GM12874 (cell line): ENCODE data around the gene PMEPA1.

Experiments
- CTCF ChIP-seq: IDR thresholded peaks from 2 replicates; pipeline ENCODE4 v1.5.1; 2011; ENCODE audit warnings: low read depth, mild to moderate bottlenecking, control low read depth, low read length, moderate library complexity; ENCODE audit not compliant: insufficient read depth

Gene PMEPA1

GRCh38 chr20:57686931-57687652, 22.7 kb downstream of the PMEPA1 start:
- no peak for TF ChIP-seq CTCF

DNA sequence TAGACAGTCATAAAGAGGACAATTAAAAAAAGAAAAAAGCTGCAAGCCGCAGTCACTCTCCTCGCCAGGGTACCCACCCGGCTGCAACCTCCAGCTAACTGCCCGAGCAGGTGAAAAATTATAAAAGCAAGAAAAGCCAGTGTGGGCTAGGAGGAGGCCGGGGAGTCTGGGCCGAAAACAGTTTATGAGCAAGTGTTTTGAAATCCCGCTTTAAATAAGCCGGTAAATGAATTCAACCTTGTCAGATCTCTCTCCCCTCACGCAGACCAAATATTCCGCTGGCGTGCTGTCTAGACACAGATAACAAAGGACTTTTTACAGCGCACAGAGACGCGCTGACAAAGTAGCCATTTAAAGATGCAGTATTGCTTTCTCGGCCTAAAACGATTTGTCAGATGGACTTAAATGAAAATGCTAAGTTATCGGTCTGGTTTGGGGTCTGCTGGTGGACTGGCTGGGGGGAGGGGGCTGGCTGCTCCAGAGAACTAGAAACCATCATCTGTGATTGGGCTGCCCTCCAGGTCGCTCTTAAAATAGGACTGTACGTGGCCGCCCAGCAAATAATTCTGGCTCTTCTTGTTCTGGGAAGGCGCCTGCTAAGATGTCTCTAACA, 24.6 kb downstream of the PMEPA1 start:
- no peak for TF ChIP-seq CTCF

DNA sequence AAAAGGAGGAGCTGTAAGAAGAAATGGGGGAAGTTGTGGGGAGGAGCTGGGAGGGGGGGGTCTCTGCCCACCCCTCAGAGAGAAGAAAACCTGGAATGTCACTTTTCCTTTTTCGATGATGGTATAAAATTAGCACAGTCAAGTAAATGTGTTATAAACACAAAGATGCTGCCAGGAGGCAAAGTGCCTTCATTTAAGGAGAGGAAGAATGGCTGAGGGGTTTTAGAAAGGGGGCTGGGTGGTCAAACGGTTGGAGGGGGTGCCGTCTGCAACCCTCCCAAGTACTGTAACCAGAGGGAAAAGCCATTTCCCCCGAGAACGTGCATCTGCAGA, 25.0 kb downstream of the PMEPA1 start:
- TF ChIP-seq CTCF: no peak

GRCh38 chr20:57683881-57684807, 25.7 kb downstream of the PMEPA1 start:
- no peak for TF ChIP-seq CTCF

DNA sequence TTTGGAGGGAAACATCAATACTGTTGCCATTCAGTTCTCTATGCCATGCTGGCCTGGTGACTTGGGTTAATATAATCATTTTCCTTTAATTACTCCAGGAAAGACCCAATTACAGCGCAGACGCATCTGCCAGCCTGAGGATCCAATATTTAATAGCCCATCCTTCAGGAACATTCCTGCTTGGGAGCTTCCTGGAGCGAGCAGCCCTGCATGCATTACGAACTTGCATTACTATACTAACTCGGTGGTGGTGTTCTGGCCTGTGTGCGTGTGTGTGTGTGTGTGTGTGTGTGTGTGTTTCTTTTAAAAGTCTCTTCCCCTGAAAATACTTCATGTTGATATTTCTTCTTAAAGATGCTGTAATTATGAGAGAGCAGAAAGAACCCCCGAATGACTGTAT, 26.5 kb downstream of the PMEPA1 start:
- no peak for TF ChIP-seq CTCF

GRCh38 chr20:57682184-57683101, 27.4 kb downstream of the PMEPA1 start:
- no peak for TF ChIP-seq CTCF
